SK-N-SH (cell line): ENCODE measurements around the gene NPHP1. TPM values are rescaled to one million over a fixed set of nuclear protein-coding genes. Genes with fewer than 3 reads are reported as not detected.
"Not testable (repeated sequence)": the region's sequence is repeated elsewhere in the genome, so short reads cannot be mapped to it uniquely, and the experiment has no call there.

Source experiments
- CTCF ChIA-PET: fragments of 300-600, 350-600 bp; formaldehyde crosslinking; extraction: SDS; loops from one replicate; lab custom pipeline; 2021; lab: Yijun Ruan, JAX
- POLR2A ChIA-PET: fragments of 350-600 bp; sonication (Branson Sonifier 250); formaldehyde crosslinking; extraction: SDS; loops from one replicate; lab custom pipeline; 2020; ENCODE audit warnings: antibody characterized with exemption, inconsistent platforms; lab: Yijun Ruan, JAX
- DNase-seq: peaks from one replicate; pipeline ENCODE4 v3.0.0; 2012
- H2AFZ ChIP-seq: fragments of 200-600 bp; sonication (generic); 2 replicates; pipeline ENCODE4 v1.8.1; 2016; ENCODE audit warnings: antibody characterized with exemption, mild to moderate bottlenecking, low read depth
- H3F3A ChIP-seq: fragments of 200-600 bp; sonication (generic); replicated peaks from 2 replicates; pipeline ENCODE3; 2016; ENCODE audit warnings: antibody characterized with exemption, mild to moderate bottlenecking; ENCODE audit not compliant: insufficient read depth
- H3K27ac ChIP-seq, 2 experiments: fragments of 200-500 bp in 1 of 2; fragments of 200-600 bp in 1 of 2; sonication (Bioruptor generic) in 1 of 2; sonication (generic), shearing (Covaris generic) in 1 of 2; 2 replicates each; pipeline versions ENCODE4 v1.5.1 to v1.6.1; 2014 to 2016; ENCODE audit warnings: low read depth in 2 of 2, inconsistent platforms in 1 of 2, low read length in 1 of 2, mild to moderate bottlenecking in 1 of 2, mixed read lengths in 1 of 2
- H3K27me3 ChIP-seq: fragments of 200-600 bp; sonication (generic), shearing (Covaris generic); 2 replicates; pipeline ENCODE4 v1.6.1; 2016; ENCODE audit warnings: mixed run types; ENCODE audit not compliant: insufficient read depth
- H3K36me3 ChIP-seq, 2 experiments: fragments of 200-500 bp in 1 of 2; fragments of 200-600 bp in 1 of 2; sonication (Bioruptor generic) in 1 of 2; sonication (generic) in 1 of 2; replicated peaks in 1 of 2; 2 replicates each; pipeline versions ENCODE3 to v1.5.1; 2014 to 2016; ENCODE audit warnings: low read length in 1 of 2, mild to moderate bottlenecking in 1 of 2; ENCODE audit not compliant: insufficient read depth in 2 of 2, control insufficient read depth in 1 of 2
- H3K4me1 ChIP-seq, 2 experiments: fragments of 200-500 bp in 1 of 2; fragments of 200-600 bp in 1 of 2; sonication (Bioruptor generic) in 1 of 2; sonication (generic), shearing (Covaris generic) in 1 of 2; 2 replicates each; pipeline versions ENCODE4 v1.5.1 to v1.6.1; 2014 to 2016; ENCODE audit warnings: low read depth in 1 of 2, low read length in 1 of 2, mixed run types in 1 of 2; ENCODE audit not compliant: insufficient read depth in 2 of 2, control insufficient read depth in 1 of 2
- H3K4me2 ChIP-seq: fragments of 200-600 bp; sonication (generic), shearing (Covaris generic); 2 replicates; pipeline ENCODE4 v1.6.1; 2017; ENCODE audit warnings: mixed run types
- H3K4me3 ChIP-seq, 2 experiments: fragments of 200-500 bp in 1 of 2; fragments of 200-600 bp in 1 of 2; sonication (Bioruptor generic) in 1 of 2; sonication (generic), shearing (Covaris generic) in 1 of 2; 2 replicates each; pipeline versions ENCODE4 v1.5.1 to v1.8.1; 2014 to 2016; ENCODE audit warnings: low read depth in 2 of 2, inconsistent platforms in 1 of 2, low read length in 1 of 2, mild to moderate bottlenecking in 1 of 2, mixed read lengths in 1 of 2, moderate library complexity in 1 of 2
- H3K79me2 ChIP-seq: fragments of 200-600 bp; sonication (generic); 2 replicates; pipeline ENCODE4 v1.8.1; 2017; ENCODE audit warnings: mild to moderate bottlenecking; ENCODE audit not compliant: insufficient read depth
- H3K9ac ChIP-seq: fragments of 200-600 bp; sonication (generic); 2 replicates; pipeline ENCODE4 v1.6.1; 2017; ENCODE audit warnings: mixed run types
- H3K9me2 ChIP-seq: fragments of 200-600 bp; sonication (generic); 2 replicates; pipeline ENCODE4 v1.6.1; 2017; ENCODE audit warnings: mixed run types
- H3K9me3 ChIP-seq: fragments of 200-600 bp; sonication (generic); 2 replicates; pipeline ENCODE4 v1.6.1; 2017; ENCODE audit warnings: mixed run types, mild to moderate bottlenecking, moderate library complexity
- H4K20me1 ChIP-seq: fragments of 200-600 bp; sonication (generic); 2 replicates; pipeline ENCODE4 v1.6.1; 2017; ENCODE audit warnings: mild to moderate bottlenecking, mixed run types; ENCODE audit not compliant: insufficient read depth
- CTCF ChIP-seq: fragments of 200-600 bp; sonication (generic); IDR thresholded peaks from 2 replicates; pipeline ENCODE4 v1.6.1; 2017; ENCODE audit warnings: antibody characterized with exemption, mild to moderate bottlenecking, moderate library complexity
- EZH2phosphoT487 ChIP-seq: fragments of 200-600 bp; sonication (generic); IDR thresholded peaks from 2 replicates; pipeline ENCODE4 v1.6.1; 2017; ENCODE audit warnings: low read depth, mixed run types, mild to moderate bottlenecking, antibody characterized with exemption, moderate library complexity, borderline replicate concordance
- FOSL2 ChIP-seq: IDR thresholded peaks from 2 replicates; pipeline ENCODE4 v1.4.0; 2012; ENCODE audit warnings: low read depth, mild to moderate bottlenecking, moderate library complexity, borderline replicate concordance
- GABPA ChIP-seq: IDR thresholded peaks from 2 replicates; pipeline ENCODE4 v1.4.0; 2012; ENCODE audit warnings: low read depth, mild to moderate bottlenecking
- IRF3 ChIP-seq: fragments of 150-350 bp; IDR thresholded peaks from 2 replicates; pipeline ENCODE4 v1.6.1; 2016; ENCODE audit warnings: mild to moderate bottlenecking, low read depth, low read length
- POLR2AphosphoS5 ChIP-seq: IDR thresholded peaks from 2 replicates; pipeline ENCODE4 v1.6.1; 2012; ENCODE audit warnings: low read depth, low read length
- RAD21 ChIP-seq: IDR thresholded peaks from 2 replicates; pipeline ENCODE4 v1.6.1; 2012; ENCODE audit warnings: mild to moderate bottlenecking, low read length
- REST ChIP-seq: IDR thresholded peaks from 2 replicates; pipeline ENCODE4 v1.6.1; 2012; ENCODE audit warnings: mild to moderate bottlenecking, low read depth, low read length, moderate library complexity
- TCF12 ChIP-seq: IDR thresholded peaks from 2 replicates; pipeline ENCODE4 v1.4.0; 2012
- ZBTB33 ChIP-seq: IDR thresholded peaks from 2 replicates; pipeline ENCODE4 v1.4.0; 2012; ENCODE audit warnings: low read depth, borderline replicate concordance
- WGBS: methylation state at CpG from one replicate; pipeline ENCODE4 v1.1.6; 2017; ENCODE audit warnings: low lambda C conversion rate; 5-methylcytosine and 5-hydroxymethylcytosine counted together
- polyA plus RNA-seq, 3 experiments: library from polyadenylated mRNA; depleted of rRNA; stranded (reverse); fragments of >200 nt; gene quantifications; 2 replicates each; pipeline ENCODE4 v1.2.3, GENCODE V29; 2012

Gene NPHP1
- polyA plus RNA-seq, 1 of the 3 experiments (the other 2 are of a cell fraction), result 5.0 TPM

- TF ChIP-seq POLR2AphosphoS5 (peak; percentile 66; the same call in 1 of the 2 replicates), REST (peak; percentile 48), RAD21 (no peak), FOSL2 (peak; percentile 96), IRF3 (no peak), ZBTB33 (peak; percentile 81; the same call in 1 of the 2 replicates), TCF12 (peak; percentile 89), CTCF (no peak), EZH2phosphoT487 (no peak), GABPA (peak; percentile 9; the same call in 1 of the 2 replicates)
- TF ChIP-seq, all 33 proteins: peak for 19
These were observed 103.5 kb downstream of the NPHP1 start (continued) for GRCh38 chr2:110101280-110101844.

- POLR2A ChIA-PET, CTCF ChIA-PET, H2AFZ ChIP-seq, H3K9me3 ChIP-seq, H3K27me3 ChIP-seq, H3K79me2 ChIP-seq, H3K4me3 ChIP-seq, H3K9me2 ChIP-seq, H4K20me1 ChIP-seq, DNase-seq, H3K36me3 ChIP-seq: not testable (repeated sequence)
- H3K4me1 ChIP-seq, result peaks cover 17 to 44% of the 10 kb centered on the region in 2 experiments; a peak in 3 of 4 replicates
- H3K4me2 ChIP-seq, result peak overlapping the region; percentile 69
- peak overlapping the region; percentile 96 to 100 for H3K27ac ChIP-seq
- H3F3A ChIP-seq, result peaks cover 42% of the 10 kb centered on the region
- 60% methylated on average over 2 of the region's 4 CpGs for WGBS
- peak overlapping the region; percentile 76 for H3K9ac ChIP-seq
These were observed 103.9 kb downstream of the NPHP1 start for GRCh38 chr2:110100880-110101279.
